Liver (tissue), 3 donors: ENCODE measurements around the gene SMARCE1.

Experiments
- GABPA ChIP-seq, 2 donors: IDR thresholded peaks in 1 of 2; conservative IDR thresholded peaks in 1 of 2; 2 replicates each; pipeline ENCODE4 v1.6.1; 2016; ENCODE audit warnings: antibody characterized with exemption in 2 of 2, mild to moderate bottlenecking in 1 of 2, moderate library complexity in 1 of 2
- HNF4G ChIP-seq: IDR thresholded peaks from 2 replicates; pipeline ENCODE4 v1.6.1; 2016; ENCODE audit warnings: antibody characterized with exemption
- RAD21 ChIP-seq, 2 donors: IDR thresholded peaks; 2 replicates each; pipeline ENCODE4 v1.6.1; 2016; ENCODE audit warnings: antibody characterized with exemption in 2 of 2, mild to moderate bottlenecking in 2 of 2
- TAF1 ChIP-seq: conservative IDR thresholded peaks from 2 replicates; pipeline ENCODE4 v1.6.1; 2016; ENCODE audit warnings: antibody characterized with exemption, mild to moderate bottlenecking
- YY1 ChIP-seq: IDR thresholded peaks from 2 replicates; pipeline ENCODE4 v1.6.1; 2016; ENCODE audit warnings: antibody characterized with exemption, mild to moderate bottlenecking
- TF ChIP-seq, protein P1 (sequence below): fragments of 150-350 bp; IDR thresholded peaks from 2 replicates; pipeline ENCODE4 v1.5.1; 2017; ENCODE audit warnings: improper control_type of control experiment, low read depth, low read length; ENCODE audit not compliant: missing input control
- TF ChIP-seq, protein P2 (sequence below): IDR thresholded peaks from 2 replicates; pipeline ENCODE4 v1.6.1; 2016; ENCODE audit warnings: antibody characterized with exemption, mild to moderate bottlenecking
- TF ChIP-seq, protein P3 (sequence below): IDR thresholded peaks from 2 replicates; pipeline ENCODE4 v1.6.1; 2016; ENCODE audit warnings: antibody characterized with exemption
- donor health status: healthy.
- donor health status: healthy.

DNA sequence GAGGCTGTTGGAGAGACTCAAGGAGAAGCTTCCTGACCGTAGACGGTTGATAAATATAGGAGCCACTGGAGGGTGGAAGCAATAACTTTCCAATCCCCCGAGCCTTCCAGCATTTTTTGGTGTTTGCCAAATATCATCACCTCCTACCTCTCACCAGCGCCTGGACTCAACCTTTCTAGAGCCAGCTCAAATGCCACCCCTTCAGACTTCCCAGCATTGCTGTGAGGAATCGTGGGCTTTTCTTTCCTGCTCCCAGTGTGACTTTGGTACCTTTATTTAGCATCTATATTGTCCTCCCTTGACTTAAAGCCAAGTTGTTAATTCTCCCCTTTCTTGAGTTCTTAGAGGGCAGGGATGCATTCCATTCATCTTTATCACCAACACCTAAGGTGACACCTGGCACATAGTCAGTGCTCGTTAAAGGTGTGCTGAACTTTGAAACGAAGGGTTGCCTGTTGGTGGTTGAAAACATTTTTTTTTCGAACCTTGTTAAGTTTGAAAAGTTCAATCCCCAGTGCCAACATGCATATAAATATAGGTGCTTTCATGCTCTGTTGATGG, 47.1 kb downstream of the SMARCE1 start:
- TF ChIP-seq, protein P1, sequence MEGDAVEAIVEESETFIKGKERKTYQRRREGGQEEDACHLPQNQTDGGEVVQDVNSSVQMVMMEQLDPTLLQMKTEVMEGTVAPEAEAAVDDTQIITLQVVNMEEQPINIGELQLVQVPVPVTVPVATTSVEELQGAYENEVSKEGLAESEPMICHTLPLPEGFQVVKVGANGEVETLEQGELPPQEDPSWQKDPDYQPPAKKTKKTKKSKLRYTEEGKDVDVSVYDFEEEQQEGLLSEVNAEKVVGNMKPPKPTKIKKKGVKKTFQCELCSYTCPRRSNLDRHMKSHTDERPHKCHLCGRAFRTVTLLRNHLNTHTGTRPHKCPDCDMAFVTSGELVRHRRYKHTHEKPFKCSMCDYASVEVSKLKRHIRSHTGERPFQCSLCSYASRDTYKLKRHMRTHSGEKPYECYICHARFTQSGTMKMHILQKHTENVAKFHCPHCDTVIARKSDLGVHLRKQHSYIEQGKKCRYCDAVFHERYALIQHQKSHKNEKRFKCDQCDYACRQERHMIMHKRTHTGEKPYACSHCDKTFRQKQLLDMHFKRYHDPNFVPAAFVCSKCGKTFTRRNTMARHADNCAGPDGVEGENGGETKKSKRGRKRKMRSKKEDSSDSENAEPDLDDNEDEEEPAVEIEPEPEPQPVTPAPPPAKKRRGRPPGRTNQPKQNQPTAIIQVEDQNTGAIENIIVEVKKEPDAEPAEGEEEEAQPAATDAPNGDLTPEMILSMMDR: no peak
- TF ChIP-seq RAD21 (IDR thresholded peaks at IDR 0.05): no peak
- TF ChIP-seq, protein P2, sequence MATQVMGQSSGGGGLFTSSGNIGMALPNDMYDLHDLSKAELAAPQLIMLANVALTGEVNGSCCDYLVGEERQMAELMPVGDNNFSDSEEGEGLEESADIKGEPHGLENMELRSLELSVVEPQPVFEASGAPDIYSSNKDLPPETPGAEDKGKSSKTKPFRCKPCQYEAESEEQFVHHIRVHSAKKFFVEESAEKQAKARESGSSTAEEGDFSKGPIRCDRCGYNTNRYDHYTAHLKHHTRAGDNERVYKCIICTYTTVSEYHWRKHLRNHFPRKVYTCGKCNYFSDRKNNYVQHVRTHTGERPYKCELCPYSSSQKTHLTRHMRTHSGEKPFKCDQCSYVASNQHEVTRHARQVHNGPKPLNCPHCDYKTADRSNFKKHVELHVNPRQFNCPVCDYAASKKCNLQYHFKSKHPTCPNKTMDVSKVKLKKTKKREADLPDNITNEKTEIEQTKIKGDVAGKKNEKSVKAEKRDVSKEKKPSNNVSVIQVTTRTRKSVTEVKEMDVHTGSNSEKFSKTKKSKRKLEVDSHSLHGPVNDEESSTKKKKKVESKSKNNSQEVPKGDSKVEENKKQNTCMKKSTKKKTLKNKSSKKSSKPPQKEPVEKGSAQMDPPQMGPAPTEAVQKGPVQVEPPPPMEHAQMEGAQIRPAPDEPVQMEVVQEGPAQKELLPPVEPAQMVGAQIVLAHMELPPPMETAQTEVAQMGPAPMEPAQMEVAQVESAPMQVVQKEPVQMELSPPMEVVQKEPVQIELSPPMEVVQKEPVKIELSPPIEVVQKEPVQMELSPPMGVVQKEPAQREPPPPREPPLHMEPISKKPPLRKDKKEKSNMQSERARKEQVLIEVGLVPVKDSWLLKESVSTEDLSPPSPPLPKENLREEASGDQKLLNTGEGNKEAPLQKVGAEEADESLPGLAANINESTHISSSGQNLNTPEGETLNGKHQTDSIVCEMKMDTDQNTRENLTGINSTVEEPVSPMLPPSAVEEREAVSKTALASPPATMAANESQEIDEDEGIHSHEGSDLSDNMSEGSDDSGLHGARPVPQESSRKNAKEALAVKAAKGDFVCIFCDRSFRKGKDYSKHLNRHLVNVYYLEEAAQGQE: no peak
- TF ChIP-seq HNF4G: no peak
- TF ChIP-seq GABPA (IDR thresholded peaks at IDR 0.05 in 1 of 2, conservative IDR thresholded peaks at IDR 0.05 in 1 of 2): no peak
- TF ChIP-seq, protein P3, sequence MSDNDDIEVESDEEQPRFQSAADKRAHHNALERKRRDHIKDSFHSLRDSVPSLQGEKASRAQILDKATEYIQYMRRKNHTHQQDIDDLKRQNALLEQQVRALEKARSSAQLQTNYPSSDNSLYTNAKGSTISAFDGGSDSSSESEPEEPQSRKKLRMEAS: no peak
- TF ChIP-seq TAF1: no peak
- TF ChIP-seq YY1: no peak
